Upper lobe of left lung (tissue), 4 donors: ENCODE measurements around the gene GRK5.

ENCODE experiments used
- EP300 ChIP-seq, 4 donors: sonication (generic); formaldehyde crosslinking; IDR thresholded peaks; one replicate each; pipeline ENCODE4 v1.5.1; 2017; ENCODE audit warnings: antibody characterized with exemption in 4 of 4, control low read depth in 2 of 4
- POLR2A ChIP-seq, 4 donors: fragments of 450-650 bp; IDR thresholded peaks; one replicate each; pipeline ENCODE4 v1.5.1; 2016 to 2017; ENCODE audit warnings: antibody characterized with exemption in 4 of 4, mild to moderate bottlenecking in 2 of 4
- POLR2AphosphoS5 ChIP-seq, 2 donors: sonication (generic); formaldehyde crosslinking; IDR thresholded peaks; one replicate each; pipeline ENCODE4 v1.5.1; 2017; ENCODE audit warnings: antibody characterized with exemption in 2 of 2
- TF ChIP-seq, protein P1 (sequence below), 6 experiments: fragments of 450-650 bp in 4 of 6; fragments of 200-600 bp in 2 of 6; sonication (generic) in 2 of 6; IDR thresholded peaks; one replicate each; pipeline ENCODE4 v1.5.1; 2016 to 2019; ENCODE audit warnings: antibody characterized with exemption in 6 of 6

DNA sequence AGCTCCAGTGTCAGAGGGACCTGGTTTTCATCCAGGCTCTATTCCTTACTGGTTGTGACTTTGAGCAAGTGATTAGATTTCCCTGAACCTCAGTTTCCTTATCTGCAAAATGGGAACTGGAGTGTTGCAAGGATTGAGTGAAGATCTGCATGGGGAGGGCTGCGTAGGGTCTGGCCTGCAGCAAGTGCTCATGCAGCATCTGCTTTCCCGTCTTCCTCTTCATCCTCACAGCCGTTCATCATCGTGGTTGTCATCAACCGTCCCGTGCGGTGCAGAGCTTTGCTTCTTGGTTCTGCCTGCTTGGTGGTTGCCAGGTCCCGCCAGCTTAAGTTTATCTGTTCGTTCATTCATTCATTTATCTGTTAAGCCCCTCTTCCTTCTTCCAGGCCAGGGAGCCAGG is 135.0 kb downstream of the GRK5 start:
- TF ChIP-seq, protein P1, sequence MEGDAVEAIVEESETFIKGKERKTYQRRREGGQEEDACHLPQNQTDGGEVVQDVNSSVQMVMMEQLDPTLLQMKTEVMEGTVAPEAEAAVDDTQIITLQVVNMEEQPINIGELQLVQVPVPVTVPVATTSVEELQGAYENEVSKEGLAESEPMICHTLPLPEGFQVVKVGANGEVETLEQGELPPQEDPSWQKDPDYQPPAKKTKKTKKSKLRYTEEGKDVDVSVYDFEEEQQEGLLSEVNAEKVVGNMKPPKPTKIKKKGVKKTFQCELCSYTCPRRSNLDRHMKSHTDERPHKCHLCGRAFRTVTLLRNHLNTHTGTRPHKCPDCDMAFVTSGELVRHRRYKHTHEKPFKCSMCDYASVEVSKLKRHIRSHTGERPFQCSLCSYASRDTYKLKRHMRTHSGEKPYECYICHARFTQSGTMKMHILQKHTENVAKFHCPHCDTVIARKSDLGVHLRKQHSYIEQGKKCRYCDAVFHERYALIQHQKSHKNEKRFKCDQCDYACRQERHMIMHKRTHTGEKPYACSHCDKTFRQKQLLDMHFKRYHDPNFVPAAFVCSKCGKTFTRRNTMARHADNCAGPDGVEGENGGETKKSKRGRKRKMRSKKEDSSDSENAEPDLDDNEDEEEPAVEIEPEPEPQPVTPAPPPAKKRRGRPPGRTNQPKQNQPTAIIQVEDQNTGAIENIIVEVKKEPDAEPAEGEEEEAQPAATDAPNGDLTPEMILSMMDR (IDR thresholded peaks at IDR 0.05), result no peak
- TF ChIP-seq EP300 (IDR thresholded peaks at IDR 0.05), result no peak
- no peak for TF ChIP-seq POLR2A (IDR thresholded peaks at IDR 0.05)
- no peak for TF ChIP-seq POLR2AphosphoS5 (IDR thresholded peaks at IDR 0.05)
